NCI-H748 (cell line): ENCODE results near the gene HIKESHI.
"Not testable (repeated sequence)": the region's sequence is repeated elsewhere in the genome, so short reads cannot be mapped to it uniquely, and the experiment has no call there.

Experiments
- DNase-seq: peaks from one replicate; lab custom pipeline; 2025; ENCODE audit not compliant: unreplicated experiment; lab: John Stamatoyannopoulos, UW

Gene HIKESHI

GRCh38 chr11:86292912-86293616 lies 9.0 kb upstream of the HIKESHI start:
- no peak for DNase-seq

GRCh38 chr11:86294026-86294425 lies 8.0 kb upstream of the HIKESHI start:
- DNase-seq, result no peak

- DNase-seq, result no peak
Observed at GRCh38 chr11:86301742-86302091, 323 bp upstream of the HIKESHI start.

GRCh38 chr11:86303257-86303656 lies 1.2 kb downstream of the HIKESHI start:
- no peak for DNase-seq

- DNase-seq, result not testable (repeated sequence)
Observed at GRCh38 chr11:86308710-86309109, 6.7 kb downstream of the HIKESHI start.

- no peak for DNase-seq
Observed at GRCh38 chr11:86313793-86314192, 11.8 kb downstream of the HIKESHI start.

GRCh38 chr11:86314636-86315035 lies 12.6 kb downstream of the HIKESHI start:
- DNase-seq, result no peak

- DNase-seq, result no peak
Observed at GRCh38 chr11:86335131-86335767, 33.2 kb downstream of the HIKESHI start.

GRCh38 chr11:86337227-86337626 lies 35.2 kb downstream of the HIKESHI start:
- DNase-seq, result no peak

GRCh38 chr11:86341382-86341781 lies 39.3 kb downstream of the HIKESHI start:
- DNase-seq, result no peak

- no peak for DNase-seq
Observed at GRCh38 chr11:86346513-86346912, 44.5 kb downstream of the HIKESHI start.

GRCh38 chr11:86355256-86355655 lies 53.2 kb downstream of the HIKESHI start:
- no peak for DNase-seq

GRCh38 chr11:86357412-86357811 lies 55.4 kb downstream of the HIKESHI start:
- not testable (repeated sequence) for DNase-seq

- DNase-seq, result no peak
Observed at GRCh38 chr11:86358720-86359119, 56.7 kb downstream of the HIKESHI start.

- no peak for DNase-seq
Observed at GRCh38 chr11:86360775-86361395, 58.8 kb downstream of the HIKESHI start.

GRCh38 chr11:86363424-86363823 lies 61.4 kb downstream of the HIKESHI start:
- DNase-seq, result no peak

- DNase-seq, result no peak
Observed at GRCh38 chr11:86365546-86365945, 63.5 kb downstream of the HIKESHI start.

- DNase-seq, result no peak
Observed at GRCh38 chr11:86369668-86370067, 67.6 kb downstream of the HIKESHI start.

GRCh38 chr11:86370171-86370570 lies 68.1 kb downstream of the HIKESHI start:
- DNase-seq, result peak; percentile 79

GRCh38 chr11:86370922-86371594 lies 69.0 kb downstream of the HIKESHI start:
- DNase-seq, result no peak

GRCh38 chr11:86372041-86372440 lies 70.0 kb downstream of the HIKESHI start:
- DNase-seq, result no peak

GRCh38 chr11:86372586-86372985 lies 70.5 kb downstream of the HIKESHI start:
- DNase-seq, result no peak
